SJCRH30 (cell line): Measurements from ENCODE around the gene LOXL1. TPM values are rescaled to one million over a fixed set of nuclear protein-coding genes. Genes with fewer than 3 reads are reported as not detected.

Experiments
- DNase-seq, 2 experiments: peaks; one replicate each; pipeline ENCODE4 v3.0.0-alpha.2; 2015 to 2020
- H3K27ac ChIP-seq: fragments of 250-450 bp; sonication (Bioruptor Pico); 2 replicates; pipeline ENCODE4 v1.5.1; 2020; ENCODE audit warnings: mild to moderate bottlenecking, moderate library complexity
- H3K27me3 ChIP-seq: fragments of 250-450 bp; sonication (Bioruptor Pico); 2 replicates; pipeline ENCODE4 v1.5.1; 2020; ENCODE audit warnings: mild to moderate bottlenecking, moderate library complexity
- H3K36me3 ChIP-seq: fragments of 250-450 bp; sonication (Bioruptor Pico); 2 replicates; pipeline ENCODE4 v1.5.1; 2020; ENCODE audit warnings: mild to moderate bottlenecking, moderate library complexity
- H3K4me1 ChIP-seq: fragments of 250-450 bp; sonication (Bioruptor Pico); 2 replicates; pipeline ENCODE4 v1.5.1; 2020; ENCODE audit warnings: mild to moderate bottlenecking, moderate library complexity
- H3K4me3 ChIP-seq: fragments of 250-450 bp; sonication (Bioruptor Pico); 2 replicates; pipeline ENCODE4 v1.5.1; 2020; ENCODE audit warnings: mild to moderate bottlenecking, moderate library complexity
- H3K9me3 ChIP-seq: fragments of 250-450 bp; sonication (Bioruptor Pico); replicated peaks from 2 replicates; pipeline ENCODE4 v1.5.1; 2020; ENCODE audit warnings: mild to moderate bottlenecking, moderate library complexity
- total RNA-seq: library from RNA; depleted of rRNA; stranded (reverse); fragments of >200 nt; shearing (Covaris generic); gene quantifications from 2 replicates; pipeline ENCODE4 v1.2.3, GENCODE V29; 2014

LOXL1 gene
- total RNA-seq, 1 experiment from 2014 or later: 33.3 TPM

DNA sequence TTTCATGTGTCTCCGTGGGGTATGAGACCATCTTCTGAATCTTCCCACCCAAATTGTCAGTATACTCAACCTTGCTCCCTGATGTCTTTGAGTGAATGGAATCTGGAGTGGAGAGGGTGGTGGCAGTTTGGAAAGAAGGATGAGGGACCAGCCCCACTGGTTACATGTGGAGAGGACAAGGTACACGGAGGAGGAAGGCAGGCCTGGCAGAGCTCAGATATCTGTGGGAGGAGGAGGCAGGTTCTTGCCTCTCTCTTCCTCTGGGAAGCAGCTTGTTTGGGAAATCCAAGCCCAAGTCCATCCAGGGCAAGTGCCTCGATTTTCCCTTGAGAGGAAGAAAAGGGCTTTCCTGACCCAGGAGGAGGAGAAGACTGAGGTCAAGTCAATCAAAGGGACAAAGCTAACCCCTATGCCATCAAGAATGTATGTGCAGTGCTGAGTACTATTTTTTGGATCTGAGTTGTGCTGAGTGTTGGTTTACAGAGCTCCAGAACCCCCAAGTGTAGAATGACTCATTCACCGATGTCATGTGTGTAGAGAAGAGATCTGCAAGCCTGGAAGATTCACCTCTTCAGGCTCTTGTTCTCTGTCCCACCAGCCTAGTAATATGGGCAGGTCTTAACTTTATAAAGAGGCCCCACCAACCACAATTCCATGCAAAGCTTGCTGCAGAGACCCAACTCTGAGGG is 19.8 kb upstream of the LOXL1 start:
- Histone ChIP-seq H3K4me1 (peaks cover 10% of the 10 kb centered on the region), H3K9me3 (no peaks in the 10 kb centered on the region; the same call in 1 of the 2 replicates), H3K4me3 (no peak overlapping the region), H3K36me3 (no peaks in the 10 kb centered on the region), H3K27me3 (no peaks in the 10 kb centered on the region), H3K27ac (no peak overlapping the region)
- no peak for DNase-seq

DNA sequence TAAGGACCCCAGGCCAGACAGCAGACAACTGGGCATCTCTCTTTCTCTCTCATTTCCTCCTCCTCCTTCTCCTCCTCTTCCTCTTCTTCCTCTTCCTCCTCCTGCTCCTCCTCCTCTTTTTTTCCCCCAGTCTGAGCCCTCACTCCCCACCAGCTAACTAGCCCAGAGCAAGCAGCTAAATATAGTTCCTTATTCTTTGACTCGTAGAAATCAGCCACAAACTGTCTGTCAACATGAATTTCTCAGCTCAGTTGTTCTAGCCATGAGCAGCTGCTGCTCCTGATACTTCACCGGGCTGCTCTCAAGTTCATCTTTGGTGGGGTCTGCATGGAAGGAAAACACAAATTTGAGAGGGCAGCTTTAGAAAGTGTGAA is 19.2 kb upstream of the LOXL1 start:
- Histone ChIP-seq H3K27me3 (no peaks in the 10 kb centered on the region), H3K4me3 (no peak overlapping the region), H3K9me3 (no peaks in the 10 kb centered on the region; the same call in 1 of the 2 replicates), H3K36me3 (no peaks in the 10 kb centered on the region), H3K4me1 (peaks cover 10% of the 10 kb centered on the region), H3K27ac (no peak overlapping the region)
- no peak for DNase-seq

DNA sequence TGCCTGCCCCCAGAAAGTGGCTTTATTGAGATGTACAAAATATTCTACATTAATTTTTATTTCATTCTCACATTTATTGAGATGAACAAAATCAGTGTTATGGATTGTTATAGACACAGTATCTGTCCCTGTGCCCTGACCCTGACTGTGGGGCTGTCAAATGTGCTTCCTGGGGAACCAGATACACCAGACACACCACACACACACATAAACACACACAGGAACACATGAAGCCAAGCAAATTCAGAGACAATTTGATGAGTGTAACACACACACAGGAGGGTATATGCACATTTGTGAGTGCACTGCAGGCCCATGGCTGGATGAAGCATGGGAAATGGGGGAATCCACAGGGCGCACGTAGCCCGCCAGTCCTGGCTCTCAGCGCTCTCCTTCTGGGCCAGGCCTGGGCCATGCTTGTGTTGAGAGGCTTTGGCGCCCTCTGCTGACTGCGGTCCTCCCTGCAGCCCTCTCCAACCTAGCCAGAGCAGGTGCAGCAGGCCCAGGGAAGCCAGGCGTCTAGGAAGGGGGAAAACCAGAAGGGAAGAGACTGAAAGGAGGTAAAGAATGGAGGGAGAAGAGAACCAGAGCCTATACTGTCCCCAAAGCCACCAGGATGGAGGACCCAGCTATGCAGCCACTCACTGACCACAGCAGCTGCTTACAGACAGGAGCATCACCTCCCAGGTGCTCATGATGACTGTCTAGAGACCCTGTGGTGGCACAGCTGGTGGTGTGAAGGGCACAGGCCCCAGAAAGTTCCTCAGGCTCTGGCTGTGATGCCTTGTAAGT is 18.0 kb upstream of the LOXL1 start:
- H3K4me1 ChIP-seq: peaks cover 10% of the 10 kb centered on the region
- peak; percentile 77 to 84 for DNase-seq
- H3K9me3 ChIP-seq: no peaks in the 10 kb centered on the region; the same call in 1 of the 2 replicates
- H3K4me3 ChIP-seq: no peak overlapping the region
- H3K36me3 ChIP-seq: no peaks in the 10 kb centered on the region
- no peak overlapping the region for H3K27ac ChIP-seq
- no peaks in the 10 kb centered on the region for H3K27me3 ChIP-seq

DNA sequence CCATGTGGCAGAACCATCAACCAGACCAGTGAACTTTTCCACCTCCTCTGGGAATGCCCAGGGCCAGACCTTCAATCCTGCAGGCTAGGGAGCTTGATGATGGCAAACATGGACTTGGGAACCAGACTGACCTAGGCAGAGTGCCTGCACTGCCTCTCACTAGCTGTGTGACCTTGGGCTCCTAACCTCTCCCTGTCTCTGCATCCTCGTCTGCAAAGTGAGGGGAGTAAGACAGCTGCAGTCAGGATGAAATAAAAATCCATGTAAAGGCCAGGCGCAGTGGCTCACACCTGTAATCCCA is 17.5 kb upstream of the LOXL1 start:
- Histone ChIP-seq H3K4me1 (peaks cover 10% of the 10 kb centered on the region), H3K4me3 (no peak overlapping the region), H3K9me3 (no peaks in the 10 kb centered on the region; the same call in 1 of the 2 replicates), H3K27me3 (no peaks in the 10 kb centered on the region), H3K27ac (no peak overlapping the region), H3K36me3 (no peaks in the 10 kb centered on the region)
- no peak for DNase-seq

DNA sequence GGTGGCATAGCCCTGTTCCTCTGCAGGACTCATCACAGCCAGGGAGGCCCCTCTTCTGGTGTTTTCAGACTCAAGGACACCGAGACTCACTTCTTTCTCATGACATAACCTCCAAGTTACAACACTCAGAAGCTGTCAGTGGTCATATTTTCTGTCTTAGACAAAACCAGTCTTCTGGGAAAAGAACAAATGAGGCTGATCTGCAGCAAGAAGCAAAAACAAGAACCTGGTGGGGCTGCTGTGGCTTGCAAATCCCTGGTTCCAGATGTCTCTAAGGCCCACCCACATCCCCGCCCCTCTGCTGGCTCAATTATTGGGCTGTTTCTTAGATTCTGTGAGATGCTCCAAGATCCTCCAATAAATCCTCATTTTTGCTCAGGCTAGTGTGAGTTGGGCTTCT is 16.6 kb upstream of the LOXL1 start:
- H3K27ac ChIP-seq: no peak overlapping the region
- DNase-seq: no peak
- no peaks in the 10 kb centered on the region; the same call in 1 of the 2 replicates for H3K9me3 ChIP-seq
- H3K4me1 ChIP-seq: peaks cover 16% of the 10 kb centered on the region
- H3K27me3 ChIP-seq: no peaks in the 10 kb centered on the region
- H3K4me3 ChIP-seq: no peak overlapping the region
- H3K36me3 ChIP-seq: no peaks in the 10 kb centered on the region

DNA sequence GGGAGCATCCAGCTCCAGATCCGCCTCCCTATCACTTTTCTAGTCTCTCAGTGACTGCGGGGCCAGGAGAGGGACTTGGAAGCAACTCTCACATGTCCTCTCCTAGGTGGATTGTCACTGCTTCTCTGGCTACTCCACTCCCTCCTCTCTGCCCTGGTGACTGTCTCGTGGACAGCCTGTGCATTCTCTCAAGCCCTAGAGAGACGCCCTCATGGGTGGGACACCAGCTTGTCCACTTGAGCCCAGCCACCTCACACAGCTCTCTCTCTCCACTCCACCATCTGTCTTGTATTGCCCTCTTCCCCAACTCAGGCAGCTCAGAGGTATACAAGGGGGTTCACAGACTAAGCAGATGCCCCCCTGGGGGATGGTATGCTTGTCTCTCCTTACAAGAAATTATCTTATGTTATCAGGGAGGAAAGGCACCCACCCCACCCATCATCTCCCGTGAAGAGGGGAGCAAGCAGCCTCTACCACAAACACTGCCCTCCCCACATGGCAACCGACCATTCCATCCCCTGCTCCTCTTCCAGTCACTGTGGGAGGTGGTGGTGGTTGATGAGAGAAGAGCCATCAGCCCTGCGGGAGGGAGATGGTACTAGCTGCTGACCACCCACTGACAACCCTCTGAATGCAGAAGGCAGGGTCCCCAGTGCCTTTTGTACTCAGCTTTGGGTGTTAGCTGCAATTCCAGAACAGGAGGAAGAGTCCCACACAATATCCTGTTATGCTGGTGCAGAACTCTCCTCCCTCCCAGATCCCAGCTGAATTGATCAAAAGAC is 15.5 kb upstream of the LOXL1 start:
- Histone ChIP-seq H3K27ac (no peak overlapping the region), H3K4me3 (no peak overlapping the region), H3K27me3 (no peaks in the 10 kb centered on the region), H3K9me3 (no peaks in the 10 kb centered on the region), H3K36me3 (no peaks in the 10 kb centered on the region), H3K4me1 (peaks cover 27% of the 10 kb centered on the region)
- no peak for DNase-seq

DNA sequence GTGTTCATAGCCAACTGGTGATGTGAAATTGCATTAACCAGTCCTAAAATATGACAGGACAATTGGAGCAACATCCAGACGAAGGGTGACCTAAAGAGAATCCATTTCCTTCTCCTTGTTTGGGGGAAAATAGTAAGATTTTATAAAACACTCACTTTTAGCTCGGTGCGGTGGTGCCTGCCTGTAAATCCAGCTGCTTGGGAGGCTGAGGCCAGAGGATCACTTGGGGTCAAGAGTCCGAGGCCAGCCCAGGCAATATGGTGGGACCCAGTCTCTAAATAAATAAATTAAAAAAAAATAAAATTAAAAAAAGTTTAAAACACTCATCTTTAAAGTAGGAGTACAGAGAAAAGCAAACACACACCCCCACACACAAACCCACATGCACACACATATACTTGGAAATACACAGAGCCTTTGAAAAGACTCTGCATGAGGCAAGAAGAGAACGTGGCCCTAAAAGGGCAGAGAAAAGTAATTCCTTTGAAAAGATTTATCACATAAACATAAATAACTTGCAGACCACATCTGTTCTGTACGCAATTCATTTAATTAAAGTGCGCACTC is 14.1 kb upstream of the LOXL1 start:
- Histone ChIP-seq H3K36me3 (no peaks in the 10 kb centered on the region), H3K27ac (no peak overlapping the region), H3K4me1 (peaks cover 22% of the 10 kb centered on the region), H3K27me3 (no peaks in the 10 kb centered on the region), H3K9me3 (no peaks in the 10 kb centered on the region), H3K4me3 (no peak overlapping the region)
- no peak for DNase-seq

DNA sequence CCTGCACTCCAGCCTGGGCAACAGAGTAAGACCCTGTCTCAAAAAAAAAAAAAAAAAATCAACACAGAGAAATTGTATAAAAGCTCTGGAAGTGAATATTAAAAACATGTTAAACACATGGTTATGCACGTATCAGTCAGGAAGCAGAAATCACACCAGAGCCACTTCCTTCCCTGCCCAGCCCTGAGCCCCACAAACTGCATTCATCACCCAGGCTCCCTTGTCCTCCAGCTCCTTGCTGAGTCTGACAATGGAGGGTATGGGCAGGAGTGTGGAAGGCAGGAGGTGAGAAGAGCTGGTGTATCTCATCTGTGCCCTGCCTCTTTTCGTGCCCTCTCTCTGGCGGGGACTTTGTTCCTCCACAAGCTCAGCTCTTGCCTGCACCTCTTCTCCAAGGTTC is 12.1 kb upstream of the LOXL1 start:
- H3K27ac ChIP-seq: peak overlapping the region; percentile 65; the same call in 1 of the 2 replicates
- no peak overlapping the region for H3K4me3 ChIP-seq
- no peaks in the 10 kb centered on the region for H3K27me3 ChIP-seq
- DNase-seq: no peak
- no peaks in the 10 kb centered on the region; the same call in 1 of the 2 replicates for H3K36me3 ChIP-seq
- no peaks in the 10 kb centered on the region for H3K9me3 ChIP-seq
- peaks cover 21% of the 10 kb centered on the region for H3K4me1 ChIP-seq

DNA sequence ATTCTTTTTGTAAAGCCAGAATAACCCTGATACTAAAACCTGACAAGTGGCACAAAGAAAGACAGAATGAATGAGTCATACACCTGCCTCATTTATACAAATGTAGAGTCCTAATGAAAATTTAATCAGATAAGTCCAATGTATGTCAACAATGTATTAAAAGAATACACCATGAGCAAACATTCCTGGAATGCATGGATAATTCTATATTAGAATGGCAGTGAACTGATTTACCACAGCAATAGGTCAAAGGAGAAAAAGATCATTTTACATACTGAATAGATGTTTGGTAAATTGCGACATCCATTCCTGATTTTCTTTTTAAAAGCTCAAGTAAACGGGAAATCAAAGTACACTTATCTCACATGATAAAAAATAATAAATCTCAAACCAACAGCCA is 11.2 kb upstream of the LOXL1 start:
- Histone ChIP-seq H3K4me1 (peaks cover 17% of the 10 kb centered on the region), H3K9me3 (no peaks in the 10 kb centered on the region), H3K27ac (peak overlapping the region; percentile 65), H3K4me3 (no peak overlapping the region), H3K27me3 (no peaks in the 10 kb centered on the region), H3K36me3 (no peaks in the 10 kb centered on the region; the same call in 1 of the 2 replicates)
- DNase-seq: peak in 1 of 2 experiments; percentile 56

DNA sequence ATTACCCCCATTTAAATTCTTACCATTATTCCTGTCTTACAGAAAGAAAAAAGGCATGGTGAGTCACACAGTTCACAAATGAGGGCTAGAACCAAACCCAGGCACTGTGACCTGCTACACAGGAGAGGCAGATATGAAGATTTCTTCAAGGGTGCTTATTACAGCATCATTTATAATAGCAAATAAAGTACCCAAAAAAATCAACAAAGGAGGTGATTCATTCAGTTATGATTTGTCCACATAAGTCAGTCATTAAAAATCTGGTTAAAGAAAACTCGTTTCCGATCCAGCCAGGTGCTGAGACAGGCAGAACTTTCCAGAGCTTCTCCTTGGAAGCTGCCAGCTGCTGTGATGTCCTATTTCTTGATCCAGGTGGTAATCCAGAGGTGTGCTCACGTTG is 7.5 kb upstream of the LOXL1 start:
- H3K9me3 ChIP-seq: no peaks in the 10 kb centered on the region
- H3K27ac ChIP-seq: no peak overlapping the region
- H3K4me3 ChIP-seq: no peak overlapping the region
- no peaks in the 10 kb centered on the region; the same call in 1 of the 2 replicates for H3K36me3 ChIP-seq
- no peak for DNase-seq
- peaks cover 40% of the 10 kb centered on the region for H3K4me1 ChIP-seq
- H3K27me3 ChIP-seq: no peaks in the 10 kb centered on the region

DNA sequence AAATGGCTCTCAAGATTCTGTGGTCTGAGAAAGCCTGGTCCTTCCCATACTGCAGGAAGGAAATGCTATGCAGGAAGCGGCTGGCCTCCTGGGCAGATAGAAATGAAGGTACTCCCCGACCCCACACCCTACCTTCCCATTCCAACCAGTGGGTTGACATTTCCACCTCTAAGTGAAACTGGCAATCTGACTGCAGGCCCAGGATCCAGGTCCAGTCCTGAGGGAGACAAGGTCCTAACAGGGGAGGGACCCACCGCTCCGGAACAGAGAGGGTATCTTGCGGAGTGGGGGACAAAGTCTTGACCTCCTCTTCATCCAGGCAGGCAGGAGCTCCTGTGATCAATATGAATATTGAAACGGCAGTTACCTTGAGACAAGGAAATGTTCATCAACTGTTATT is 6.6 kb upstream of the LOXL1 start:
- Histone ChIP-seq H3K27ac (no peak overlapping the region), H3K36me3 (no peaks in the 10 kb centered on the region; the same call in 1 of the 2 replicates), H3K4me3 (no peak overlapping the region), H3K27me3 (no peaks in the 10 kb centered on the region), H3K4me1 (peaks cover 41% of the 10 kb centered on the region), H3K9me3 (no peaks in the 10 kb centered on the region)
- DNase-seq: no peak

DNA sequence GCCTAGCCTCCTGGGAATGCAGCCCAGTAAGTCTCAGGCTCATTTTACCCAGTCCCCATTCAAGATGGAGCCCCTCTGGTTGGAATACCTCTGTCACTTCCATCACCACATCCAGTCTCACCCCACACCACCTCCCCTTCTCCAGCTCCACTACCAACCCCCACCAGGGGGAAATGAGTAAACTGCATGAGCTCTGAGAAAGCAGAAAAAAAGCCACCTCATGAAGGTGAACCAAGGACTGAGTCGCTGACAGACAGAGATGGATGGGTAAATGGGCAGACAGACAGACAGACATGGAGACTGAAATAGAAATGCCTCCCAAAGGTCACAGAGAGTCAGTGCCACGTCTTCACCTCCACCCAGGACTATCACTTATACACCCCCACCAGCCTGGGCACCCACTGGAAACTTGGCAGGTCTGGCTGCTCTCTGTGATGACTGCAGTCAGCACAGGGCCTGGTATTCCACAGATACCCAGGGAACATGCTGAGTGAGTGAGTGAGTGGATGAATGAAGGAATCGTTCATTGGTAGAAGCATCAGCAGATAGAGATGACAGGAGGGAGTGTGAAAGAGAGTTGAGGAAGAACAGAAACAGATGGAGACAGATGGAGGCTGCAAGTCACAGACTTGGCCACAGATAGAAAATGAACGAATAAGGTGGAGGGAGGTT is 4.9 kb upstream of the LOXL1 start:
- Histone ChIP-seq H3K36me3 (no peaks in the 10 kb centered on the region; the same call in 1 of the 2 replicates), H3K4me1 (peaks cover 44% of the 10 kb centered on the region), H3K27ac (no peak overlapping the region)

DNA sequence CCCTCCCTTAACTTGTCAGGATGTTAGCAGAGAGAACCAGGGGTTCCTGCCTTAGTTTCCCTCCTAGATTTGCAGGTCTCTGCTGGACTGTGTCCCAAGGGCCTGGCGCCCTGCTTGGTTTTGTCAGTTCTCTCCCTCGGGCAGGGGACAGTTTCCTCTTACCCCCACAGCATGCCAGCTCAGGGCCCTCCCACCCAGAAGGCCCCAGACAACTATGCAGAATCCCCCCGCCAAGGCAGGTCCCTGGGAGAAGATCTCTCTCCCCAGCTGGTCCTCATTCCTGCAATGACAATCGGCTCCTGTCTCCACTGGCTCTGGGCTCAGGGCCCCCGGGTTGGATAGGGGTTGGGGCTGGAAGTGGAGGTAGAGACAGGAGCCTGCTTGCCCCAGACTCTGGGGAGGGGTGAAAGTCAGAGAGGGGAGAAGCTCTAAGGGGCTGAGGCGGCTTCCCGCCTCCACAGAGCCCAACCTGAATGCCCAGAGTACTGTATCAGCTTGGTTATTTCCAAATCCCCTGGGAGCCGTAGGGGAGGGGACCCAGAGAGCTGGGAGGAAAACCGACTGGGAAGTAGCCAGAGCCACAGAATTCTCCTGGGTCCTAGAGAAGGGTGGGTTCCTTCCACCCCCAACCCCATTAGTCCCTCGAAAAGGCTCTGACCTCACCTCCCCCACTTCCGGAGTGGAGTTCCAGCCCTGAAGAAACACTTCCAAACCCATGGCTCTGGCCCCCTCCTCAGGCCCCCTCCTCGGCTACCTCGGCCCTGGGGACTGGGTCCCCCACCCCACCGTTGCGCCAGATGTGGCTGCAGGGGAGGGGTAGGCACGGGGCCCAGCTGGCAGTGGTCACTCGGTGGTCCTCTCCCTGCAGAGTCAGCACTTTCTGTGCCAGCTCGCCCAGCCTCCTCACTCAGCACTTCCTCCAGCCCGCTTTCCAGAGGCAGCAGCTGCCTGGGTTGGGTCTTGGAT is 3.8 kb upstream of the LOXL1 start:
- H3K4me3 ChIP-seq: peak overlapping the region; percentile 24
- H3K36me3 ChIP-seq: no peaks in the 10 kb centered on the region; the same call in 1 of the 2 replicates
- peaks cover 44% of the 10 kb centered on the region for H3K4me1 ChIP-seq
- peak overlapping the region; percentile 88 for H3K27ac ChIP-seq
- H3K27me3 ChIP-seq: no peaks in the 10 kb centered on the region
- H3K9me3 ChIP-seq: no peaks in the 10 kb centered on the region
- DNase-seq: peak; percentile 88 to 92

More for the DNA sequence above, 4.9 kb upstream of the LOXL1 start:
- H3K9me3 ChIP-seq: no peaks in the 10 kb centered on the region
- H3K4me3 ChIP-seq: no peak overlapping the region
- H3K27me3 ChIP-seq: no peaks in the 10 kb centered on the region
- no peak for DNase-seq
